ENCODE data around the gene FAM210A. TPM values are rescaled to one million over a fixed set of nuclear protein-coding genes. Genes with fewer than 3 reads are reported as not detected.

The FAM210A gene, protein sequence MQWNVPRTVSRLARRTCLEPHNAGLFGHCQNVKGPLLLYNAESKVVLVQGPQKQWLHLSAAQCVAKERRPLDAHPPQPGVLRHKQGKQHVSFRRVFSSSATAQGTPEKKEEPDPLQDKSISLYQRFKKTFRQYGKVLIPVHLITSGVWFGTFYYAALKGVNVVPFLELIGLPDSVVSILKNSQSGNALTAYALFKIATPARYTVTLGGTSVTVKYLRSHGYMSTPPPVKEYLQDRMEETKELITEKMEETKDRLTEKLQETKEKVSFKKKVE
- total RNA-seq = 10 to 100 TPM in 2 of 3 donors, 1 to 10 TPM in 1; 7.7 to 15.1 (median 10.5) TPM

DNA sequence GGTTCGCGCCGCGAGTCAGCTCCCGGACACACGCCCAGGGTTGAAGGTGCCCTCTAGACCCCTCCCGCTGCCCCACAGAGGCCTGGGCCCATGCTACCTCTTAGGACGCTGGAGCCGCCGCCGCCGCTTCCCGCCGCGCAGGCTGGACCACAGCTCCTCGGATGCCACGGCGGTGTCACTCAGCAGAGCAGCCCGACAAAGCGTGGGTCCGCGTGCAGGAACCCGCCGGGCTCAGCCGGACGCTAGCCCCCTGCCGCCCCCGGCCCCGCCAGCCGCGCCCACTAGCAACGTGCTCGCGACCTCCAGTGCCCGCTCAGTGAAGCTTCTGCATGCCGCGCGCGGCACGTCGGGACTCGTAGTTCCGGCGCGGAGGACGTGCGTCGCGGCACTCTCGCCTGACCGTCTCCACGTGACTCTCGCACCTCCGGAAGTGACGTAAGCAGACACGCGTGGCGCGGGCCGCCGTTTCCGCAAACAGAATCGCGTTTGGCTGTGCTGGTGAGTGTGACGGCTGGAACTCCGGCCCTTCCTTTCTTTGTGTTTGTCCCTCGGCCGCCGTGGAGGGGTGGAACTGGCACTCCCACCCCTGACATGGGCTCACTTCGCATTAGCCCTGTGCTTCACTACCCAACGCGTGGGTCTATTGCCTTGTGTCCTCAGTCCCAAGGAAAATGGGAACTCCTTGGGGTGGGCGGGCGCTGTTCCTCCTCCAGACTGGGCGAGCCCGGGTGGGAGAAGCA is at the start of gene FAM210A, which contains the start of gene RNMT:
Gene FAM210A (minus strand): TSS at position 327 of the 740 bp plus-strand sequence. CDS start 44,481 bp downstream, outside the sequence.
Gene RNMT (plus strand): TSS at position 442 of the 740 bp plus-strand sequence. CDS start 4,845 bp downstream, outside the sequence.
- DNase-seq (ENCODE audit: low spot score in 2 of 2) = peak; percentile 92 to 96

DNA sequence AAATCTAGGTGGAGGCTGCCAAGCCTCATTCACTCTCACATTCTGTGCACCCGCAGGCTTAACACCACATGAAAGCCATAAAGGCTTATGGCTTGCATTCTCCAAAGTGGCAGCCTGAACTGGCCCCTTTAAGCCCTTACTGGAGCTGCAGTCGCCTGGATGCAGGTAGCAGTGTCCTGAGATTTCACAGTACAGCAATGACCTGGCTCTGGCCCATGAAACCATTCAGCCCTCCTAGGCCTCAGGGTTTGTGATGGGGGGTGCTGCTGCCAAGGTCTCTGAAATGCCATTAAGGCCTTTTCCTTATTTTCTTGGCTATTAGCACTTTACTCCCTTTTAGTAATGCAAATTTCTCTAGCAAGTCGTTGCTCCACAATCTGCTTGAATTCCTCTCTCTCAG is 48.7 kb upstream of the FAM210A start:
- Histone ChIP-seq H3K4me1 (no peaks in the 10 kb centered on the region), H3K27ac (no peak overlapping the region), H3K36me3 (no peaks in the 10 kb centered on the region), H3K9me3 (peaks cover 0 to 18% of the 10 kb centered on the region in 2 donors), H3K4me3 (no peak overlapping the region), H3K27me3 (no peaks in the 10 kb centered on the region)
- intact Hi-C loops (cut with DNase I; ENCODE audit: low total_unique reads) = no loop called here
- TF ChIP-seq POLR2A (IDR thresholded peaks at IDR 0.05) = no peak
- TF ChIP-seq POLR2AphosphoS5 (IDR thresholded peaks at IDR 0.05) = no peak
- TF ChIP-seq, protein P1, sequence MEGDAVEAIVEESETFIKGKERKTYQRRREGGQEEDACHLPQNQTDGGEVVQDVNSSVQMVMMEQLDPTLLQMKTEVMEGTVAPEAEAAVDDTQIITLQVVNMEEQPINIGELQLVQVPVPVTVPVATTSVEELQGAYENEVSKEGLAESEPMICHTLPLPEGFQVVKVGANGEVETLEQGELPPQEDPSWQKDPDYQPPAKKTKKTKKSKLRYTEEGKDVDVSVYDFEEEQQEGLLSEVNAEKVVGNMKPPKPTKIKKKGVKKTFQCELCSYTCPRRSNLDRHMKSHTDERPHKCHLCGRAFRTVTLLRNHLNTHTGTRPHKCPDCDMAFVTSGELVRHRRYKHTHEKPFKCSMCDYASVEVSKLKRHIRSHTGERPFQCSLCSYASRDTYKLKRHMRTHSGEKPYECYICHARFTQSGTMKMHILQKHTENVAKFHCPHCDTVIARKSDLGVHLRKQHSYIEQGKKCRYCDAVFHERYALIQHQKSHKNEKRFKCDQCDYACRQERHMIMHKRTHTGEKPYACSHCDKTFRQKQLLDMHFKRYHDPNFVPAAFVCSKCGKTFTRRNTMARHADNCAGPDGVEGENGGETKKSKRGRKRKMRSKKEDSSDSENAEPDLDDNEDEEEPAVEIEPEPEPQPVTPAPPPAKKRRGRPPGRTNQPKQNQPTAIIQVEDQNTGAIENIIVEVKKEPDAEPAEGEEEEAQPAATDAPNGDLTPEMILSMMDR (IDR thresholded peaks at IDR 0.05) = no peak
- DNase-seq (ENCODE audit: low spot score in 2 of 2) = no peak

More for the DNA sequence above, at the start of gene FAM210A, which contains the start of gene RNMT:
- TF ChIP-seq, protein P1 (IDR thresholded peaks at IDR 0.05) = peak in 1 of 3 donors; percentile 9
- TF ChIP-seq POLR2AphosphoS5 (IDR thresholded peaks at IDR 0.05) = peak; percentile 96 to 99 (median 98)
- TF ChIP-seq POLR2A (IDR thresholded peaks at IDR 0.05) = peak; percentile 78
- H3K4me3 ChIP-seq = peak within 1 kb of the TSS; percentile 92 to 96 (median 95)
- H3K9me3 ChIP-seq = no peaks in the 10 kb centered on the region
- H3K4me1 ChIP-seq = peaks cover 0 to 9% of the 10 kb centered on the region in 2 donors
- H3K36me3 ChIP-seq = no peaks in the 10 kb centered on the region
- intact Hi-C loops (cut with DNase I; ENCODE audit: low total_unique reads) = no loop called here
- peak within 1 kb of the TSS; percentile 98 for H3K27ac ChIP-seq
- no peaks in the 10 kb centered on the region for H3K27me3 ChIP-seq

DNA sequence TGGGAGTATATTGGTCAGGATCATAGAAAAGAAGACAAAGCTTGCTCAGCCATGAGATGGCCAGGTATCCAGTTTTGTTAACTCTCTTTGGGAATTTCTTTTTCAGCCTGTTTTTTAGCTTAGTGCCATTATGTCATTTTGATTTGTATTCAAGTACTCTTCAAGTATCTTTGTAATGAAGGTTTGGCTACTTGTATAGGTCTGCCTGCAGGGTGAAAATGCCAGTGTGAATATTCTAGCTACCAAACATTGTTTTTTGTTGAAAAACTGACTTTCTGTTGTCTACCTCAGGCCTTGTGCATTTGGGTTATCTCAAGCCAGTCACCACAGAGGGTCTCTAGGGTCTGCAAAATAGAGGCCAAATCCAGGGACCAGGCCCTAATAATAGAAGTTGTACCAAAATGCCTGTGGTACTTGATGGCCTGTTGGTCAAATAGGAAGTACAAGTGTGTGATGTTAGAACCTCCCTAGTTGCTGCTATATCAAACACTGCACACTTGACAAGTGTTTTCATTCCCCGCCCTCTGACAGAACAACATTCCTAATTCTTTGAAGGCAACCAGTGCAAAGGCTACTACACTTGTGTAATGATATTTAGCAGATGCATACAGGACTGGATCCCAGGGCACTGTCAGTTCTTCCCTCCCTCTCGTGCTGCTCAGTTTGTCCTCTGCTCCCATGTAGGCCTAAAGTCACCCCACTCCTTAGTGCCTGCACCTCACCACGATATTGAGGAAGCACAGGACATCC is 36.5 kb upstream of the FAM210A start:
- Histone ChIP-seq H3K27me3 (no peaks in the 10 kb centered on the region), H3K27ac (no peak overlapping the region), H3K4me1 (no peaks in the 10 kb centered on the region), H3K36me3 (peaks cover 7% of the 10 kb centered on the region), H3K4me3 (no peak overlapping the region), H3K9me3 (peaks cover 19 to 23% of the 10 kb centered on the region in 2 donors)
- TF ChIP-seq, protein P1 (IDR thresholded peaks at IDR 0.05) = no peak
- TF ChIP-seq POLR2AphosphoS5 (IDR thresholded peaks at IDR 0.05) = no peak
- intact Hi-C loops (cut with DNase I; ENCODE audit: low total_unique reads) = no loop called here
- no peak for DNase-seq (ENCODE audit: low spot score in 2 of 2)

DNA sequence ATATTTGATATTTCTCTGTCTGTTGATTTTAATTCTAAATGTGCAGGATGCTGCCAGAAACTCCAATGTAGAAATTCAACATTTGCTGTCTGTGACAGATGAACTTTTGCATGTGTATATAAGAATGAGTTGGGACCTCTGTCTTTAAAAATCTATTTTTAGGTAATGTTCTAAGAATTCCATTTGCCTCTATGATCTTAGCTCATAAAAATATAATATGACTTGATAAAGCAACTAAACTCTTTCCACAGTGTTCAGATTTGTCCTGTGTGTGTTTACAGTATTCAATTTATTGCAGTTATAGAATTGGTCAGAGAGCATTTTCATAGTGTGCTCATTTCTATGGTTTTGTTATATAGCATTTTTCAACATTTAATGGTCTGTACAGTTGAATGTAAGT is 33.7 kb upstream of the FAM210A start:
- Histone ChIP-seq H3K27me3 (no peaks in the 10 kb centered on the region), H3K4me3 (no peak overlapping the region), H3K27ac (no peak overlapping the region), H3K36me3 (peaks cover 14% of the 10 kb centered on the region), H3K9me3 (peaks cover 0 to under 1% of the 10 kb centered on the region in 2 donors), H3K4me1 (no peaks in the 10 kb centered on the region)
- TF ChIP-seq POLR2AphosphoS5 (IDR thresholded peaks at IDR 0.05) = no peak
- TF ChIP-seq POLR2A (IDR thresholded peaks at IDR 0.05) = no peak
- TF ChIP-seq, protein P1 (IDR thresholded peaks at IDR 0.05) = no peak
- no peak for DNase-seq (ENCODE audit: low spot score in 2 of 2)
- intact Hi-C loops (cut with DNase I; ENCODE audit: low total_unique reads) = no loop called here
